Activated CD8-positive, alpha-beta memory T cell treated with anti-CD3 and anti-CD28 coated beads for 4 hours (primary cell): ENCODE data around the gene MAPRE3.
A peak's percentile ranks its signal among the peaks of the same experiment; 100 is the strongest.
"Not testable (repeated sequence)": the region's sequence is repeated elsewhere in the genome, so short reads cannot be mapped to it uniquely, and the experiment has no call there.

Source experiments
- DNase-seq, 2 donors: peaks; one replicate each; pipeline ENCODE4 v3.0.0-alpha.2; 2020; ENCODE audit warnings: low read depth in 2 of 2

Gene MAPRE3

GRCh38 chr2:27070653-27071276 lies 100.3 kb downstream of the MAPRE3 start:
- no peak for DNase-seq

- peak; percentile 76 to 81 for DNase-seq
Measured at GRCh38 chr2:27071277-27071989, 101.0 kb downstream of the MAPRE3 start, which contains the start of gene OST4. Gene OST4 (minus strand): TSS chr2:27071654.

- DNase-seq: no peak
Measured at GRCh38 chr2:27071990-27072830, 101.8 kb downstream of the MAPRE3 start.

GRCh38 chr2:27072920-27073319 lies 102.5 kb downstream of the MAPRE3 start:
- DNase-seq: no peak

- no peak for DNase-seq
Measured at GRCh38 chr2:27073782-27074181, 103.3 kb downstream of the MAPRE3 start.

- DNase-seq: no peak
Measured at GRCh38 chr2:27074738-27075565, 104.5 kb downstream of the MAPRE3 start.

- not testable (repeated sequence) for DNase-seq
Measured at GRCh38 chr2:27075566-27075871, 105.1 kb downstream of the MAPRE3 start.

GRCh38 chr2:27076323-27076722 lies 105.9 kb downstream of the MAPRE3 start:
- no peak for DNase-seq
